H9 (cell line): Measurements from ENCODE around the gene NHLH1. TPM values are rescaled to one million over a fixed set of nuclear protein-coding genes. Genes with fewer than 3 reads are reported as not detected.

ENCODE experiments used
- DNase-seq: peaks from one replicate; pipeline ENCODE4 v3.0.0-alpha.2; 2017
- H2AFZ ChIP-seq: one replicate; pipeline ENCODE4 v1.6.1; 2013; ENCODE audit warnings: mild to moderate bottlenecking, low read length, control low read depth, moderate library complexity
- H2AK5ac ChIP-seq: 2 replicates; pipeline ENCODE4 v1.6.1; 2013; ENCODE audit warnings: low read length, control low read depth, mixed read lengths; ENCODE audit not compliant: insufficient read length
- H2BK120ac ChIP-seq: one replicate; pipeline ENCODE4 v1.6.1; 2013; ENCODE audit warnings: low read depth, mild to moderate bottlenecking, low read length, control low read depth, inconsistent platforms; ENCODE audit not compliant: poor library complexity, severe bottlenecking
- H2BK12ac ChIP-seq: 2 replicates; pipeline ENCODE4 v1.6.1; 2013; ENCODE audit warnings: low read length, control low read depth, mixed read lengths, low read depth; ENCODE audit not compliant: insufficient read length
- H2BK15ac ChIP-seq: 2 replicates; pipeline ENCODE4 v1.6.1; 2013; ENCODE audit warnings: low read depth, low read length, control low read depth
- H2BK20ac ChIP-seq: one replicate; pipeline ENCODE4 v1.6.1; 2013; ENCODE audit warnings: low read depth, mild to moderate bottlenecking, low read length, control low read depth, inconsistent platforms; ENCODE audit not compliant: poor library complexity, severe bottlenecking
- H2BK5ac ChIP-seq: 2 replicates; pipeline ENCODE4 v1.6.1; 2013; ENCODE audit warnings: low read length, control low read depth, mixed read lengths; ENCODE audit not compliant: insufficient read length
- H3K14ac ChIP-seq: 2 replicates; pipeline ENCODE4 v1.6.1; 2013; ENCODE audit warnings: low read length, control low read depth; ENCODE audit not compliant: insufficient read depth
- H3K18ac ChIP-seq: 2 replicates; pipeline ENCODE4 v1.6.1; 2013; ENCODE audit warnings: low read depth, mild to moderate bottlenecking, mixed read lengths, low read length, control low read depth; ENCODE audit not compliant: insufficient read length
- H3K23ac ChIP-seq: 2 replicates; pipeline ENCODE4 v1.6.1; 2013; ENCODE audit warnings: low read length, control low read depth, mixed read lengths, low read depth; ENCODE audit not compliant: insufficient read length
- H3K23me2 ChIP-seq: 2 replicates; pipeline ENCODE4 v1.6.1; 2013; ENCODE audit warnings: low read depth, mild to moderate bottlenecking, mixed read lengths, low read length, control low read depth; ENCODE audit not compliant: insufficient read length, poor library complexity, severe bottlenecking
- H3K27ac ChIP-seq: 2 replicates; pipeline ENCODE4 v1.5.1; 2013; ENCODE audit warnings: low read length, control low read depth, mixed read lengths, low read depth; ENCODE audit not compliant: insufficient read length
- H3K27me3 ChIP-seq: 2 replicates; pipeline ENCODE4 v1.6.1; 2013; ENCODE audit warnings: low read length, control low read depth, inconsistent platforms; ENCODE audit not compliant: insufficient read depth
- H3K4ac ChIP-seq: 2 replicates; pipeline ENCODE4 v1.6.1; 2013; ENCODE audit warnings: low read depth, mild to moderate bottlenecking, control low read depth, inconsistent platforms, low read length, moderate library complexity
- H3K4me1 ChIP-seq: 2 replicates; pipeline ENCODE4 v1.6.1; 2013; ENCODE audit warnings: low read length, control low read depth, inconsistent platforms; ENCODE audit not compliant: insufficient read depth
- H3K4me2 ChIP-seq: 2 replicates; pipeline ENCODE4 v1.6.1; 2013; ENCODE audit warnings: low read length, control low read depth, mixed read lengths; ENCODE audit not compliant: insufficient read length, insufficient read depth
- H3K56ac ChIP-seq: 2 replicates; pipeline ENCODE4 v1.6.1; 2013; ENCODE audit warnings: low read depth, mild to moderate bottlenecking, mixed read lengths, low read length, control low read depth; ENCODE audit not compliant: insufficient read length
- H3K79me1 ChIP-seq: 2 replicates; pipeline ENCODE4 v1.6.1; 2013; ENCODE audit warnings: low read depth, mild to moderate bottlenecking, moderate library complexity, low read length, control low read depth, inconsistent platforms; ENCODE audit not compliant: insufficient read depth, poor library complexity, severe bottlenecking
- H3K79me2 ChIP-seq: 2 replicates; pipeline ENCODE4 v1.6.1; 2013; ENCODE audit warnings: low read length, control low read depth, inconsistent platforms; ENCODE audit not compliant: insufficient read depth
- H3K9ac ChIP-seq: 2 replicates; pipeline ENCODE4 v1.6.1; 2013; ENCODE audit warnings: low read length, control low read depth, mixed read lengths; ENCODE audit not compliant: insufficient read length; ENCODE audit errors: extremely low read depth
- H3K9me3 ChIP-seq: one replicate; pipeline ENCODE4 v1.6.1; 2013; ENCODE audit warnings: low read depth, low read length, inconsistent platforms; ENCODE audit not compliant: control insufficient read depth
- H3T11ph ChIP-seq: one replicate; pipeline ENCODE4 v1.6.1; 2013; ENCODE audit warnings: mild to moderate bottlenecking, low read length, control low read depth, inconsistent platforms
- H4K20me1 ChIP-seq: one replicate; pipeline ENCODE4 v1.6.1; 2013; ENCODE audit not compliant: control insufficient read depth, insufficient read length, insufficient read depth
- H4K5ac ChIP-seq: 2 replicates; pipeline ENCODE4 v1.6.1; 2013; ENCODE audit warnings: low read depth, mild to moderate bottlenecking, mixed read lengths, low read length, control low read depth; ENCODE audit not compliant: insufficient read length
- H4K8ac ChIP-seq: replicated peaks from 2 replicates; pipeline ENCODE4 v1.6.1; 2013; ENCODE audit warnings: low read length, control low read depth, mixed read lengths, low read depth; ENCODE audit not compliant: insufficient read length
- H4K91ac ChIP-seq: 2 replicates; pipeline ENCODE4 v1.6.1; 2013; ENCODE audit warnings: low read depth, mild to moderate bottlenecking, moderate library complexity, mixed read lengths, low read length, control low read depth; ENCODE audit not compliant: insufficient read length
- H3K27ac Mint-ChIP-seq, 3 experiments: 2 replicates in 2 of 3; 3 replicates in 1 of 3; pipeline ENCODE4 v1.8.0; 2020 to 2021; ENCODE audit warnings: mixed read lengths in 3 of 3, mild to moderate bottlenecking in 1 of 3, moderate library complexity in 1 of 3
- H3K27me3 Mint-ChIP-seq: 2 replicates; pipeline ENCODE4 v1.8.0; 2021; ENCODE audit warnings: low read depth, mild to moderate bottlenecking, moderate library complexity, mixed read lengths
- H3K36me3 Mint-ChIP-seq, 3 experiments: 2 replicates in 2 of 3; 3 replicates in 1 of 3; pipeline ENCODE4 v1.8.0; 2020 to 2021; ENCODE audit warnings: low read depth in 3 of 3, mixed read lengths in 3 of 3; ENCODE audit not compliant: insufficient read depth in 1 of 3
- H3K4me1 Mint-ChIP-seq, 2 experiments: 2 replicates each; pipeline ENCODE4 v1.8.0; 2020; ENCODE audit warnings: mixed read lengths in 2 of 2
- H3K4me3 Mint-ChIP-seq, 2 experiments: 2 replicates in 1 of 2; 3 replicates in 1 of 2; pipeline ENCODE4 v1.8.0; 2020 to 2021; ENCODE audit warnings: mild to moderate bottlenecking in 2 of 2, mixed read lengths in 2 of 2, moderate library complexity in 1 of 2
- H3K9me3 Mint-ChIP-seq, 2 experiments: 2 replicates in 1 of 2; 3 replicates in 1 of 2; pipeline ENCODE4 v1.8.0; 2020; ENCODE audit warnings: mild to moderate bottlenecking in 2 of 2, mixed read lengths in 2 of 2, moderate library complexity in 1 of 2
- CTCF ChIP-seq: fragments of 200-600 bp; sonication (generic); conservative IDR thresholded peaks from 3 replicates; pipeline ENCODE4 v1.8.0; 2021; ENCODE audit warnings: antibody characterized with exemption, mild to moderate bottlenecking
- WGBS: extraction: QIAGEN DNeasy Blood & Tissue Kit; methylation state at CpG from one replicate; pipeline ENCODE4 v1.1.7; 2013; ENCODE audit warnings: missing lambda C conversion rate, low lambda C conversion rate, mixed read lengths; ENCODE audit not compliant: insufficient read length; ENCODE audit errors: extremely low coverage; 5-methylcytosine and 5-hydroxymethylcytosine counted together
- total RNA-seq: library from RNA; stranded (reverse); gene quantifications from 2 replicates; pipeline ENCODE4 v1.2.1, GENCODE V29; 2021

The NHLH1 gene
- total RNA-seq, 1 experiment from 2014 or later = 1.5 TPM

GRCh38 chr1:160359559-160360226 is 7.2 kb upstream of the NHLH1 start:
- no peak overlapping the region for H3K56ac ChIP-seq
- H3K79me1 ChIP-seq = no peaks in the 10 kb centered on the region
- no peaks in the 10 kb centered on the region for H3K9me3 ChIP-seq
- H3K27me3 Mint-ChIP-seq = no peaks in the 10 kb centered on the region
- peaks cover 24 to 61% (median 55%) of the 10 kb centered on the region in 3 experiments; a peak in 6 of 7 replicates for H3K36me3 Mint-ChIP-seq
- H3K4me1 Mint-ChIP-seq = peaks cover 22 to 32% of the 10 kb centered on the region in 2 experiments
- no peak for DNase-seq
- no peak overlapping the region for H2BK12ac ChIP-seq
- H3K9ac ChIP-seq = no peak overlapping the region
- H2BK5ac ChIP-seq = no peak overlapping the region
- no peak for TF ChIP-seq CTCF
- no peak overlapping the region for H2BK120ac ChIP-seq
- no peak overlapping the region for H3K14ac ChIP-seq
- H4K5ac ChIP-seq = no peak overlapping the region
- no peak overlapping the region for H3K27ac ChIP-seq
- no peak overlapping the region for H3K4me3 Mint-ChIP-seq
- no CpG with 5 or more reads among the region's 9 CpGs for WGBS
- no peak overlapping the region for H4K8ac ChIP-seq
- H3K27ac Mint-ChIP-seq = peak overlapping the region in 2 of 3 experiments; percentile 15 to 63; a peak in 3 of 7 replicates
- H4K20me1 ChIP-seq = no peaks in the 10 kb centered on the region
- H2AK5ac ChIP-seq = no peak overlapping the region
- H3K27me3 ChIP-seq = no peaks in the 10 kb centered on the region
- no peak overlapping the region for H4K91ac ChIP-seq
- H3K4ac ChIP-seq = no peak overlapping the region
- H2BK20ac ChIP-seq = no peak overlapping the region
- no peaks in the 10 kb centered on the region for H3K79me2 ChIP-seq
- H3T11ph ChIP-seq = no peak overlapping the region
- H3K23me2 ChIP-seq = no peaks in the 10 kb centered on the region
- no peaks in the 10 kb centered on the region; the same call in 1 of the 2 replicates for H3K4me1 ChIP-seq
- no peaks in the 10 kb centered on the region for H3K9me3 Mint-ChIP-seq
- no peak overlapping the region for H3K18ac ChIP-seq
- H2AFZ ChIP-seq = no peak overlapping the region
- H2BK15ac ChIP-seq = no peak overlapping the region
- H3K23ac ChIP-seq = no peak overlapping the region
- no peak overlapping the region for H3K4me2 ChIP-seq
